B cell (primary cell): Measurements from ENCODE around the gene TIRAP.
A peak's percentile ranks its signal among the peaks of the same experiment; 100 is the strongest.

Experiments used
- CTCF ChIP-seq: fragments of 200-600 bp; IDR thresholded peaks from one replicate; pipeline ENCODE4 v1.8.0; 2022; ENCODE audit warnings: antibody characterized with exemption, mild to moderate bottlenecking
- EZH2 ChIP-seq: IDR thresholded peaks from 2 replicates; pipeline ENCODE4 v1.6.1; 2012; ENCODE audit warnings: borderline replicate concordance, low read depth, mild to moderate bottlenecking, moderate library complexity, low read length; ENCODE audit not compliant: insufficient read depth, poor library complexity, severe bottlenecking

- TF ChIP-seq CTCF (peak; percentile 78), EZH2 (no peak)
Observed at GRCh38 chr11:126310200-126310991, 27.5 kb downstream of the TIRAP start.
